ENCODE results near the gene PACRG.

Gene PACRG

DNA sequence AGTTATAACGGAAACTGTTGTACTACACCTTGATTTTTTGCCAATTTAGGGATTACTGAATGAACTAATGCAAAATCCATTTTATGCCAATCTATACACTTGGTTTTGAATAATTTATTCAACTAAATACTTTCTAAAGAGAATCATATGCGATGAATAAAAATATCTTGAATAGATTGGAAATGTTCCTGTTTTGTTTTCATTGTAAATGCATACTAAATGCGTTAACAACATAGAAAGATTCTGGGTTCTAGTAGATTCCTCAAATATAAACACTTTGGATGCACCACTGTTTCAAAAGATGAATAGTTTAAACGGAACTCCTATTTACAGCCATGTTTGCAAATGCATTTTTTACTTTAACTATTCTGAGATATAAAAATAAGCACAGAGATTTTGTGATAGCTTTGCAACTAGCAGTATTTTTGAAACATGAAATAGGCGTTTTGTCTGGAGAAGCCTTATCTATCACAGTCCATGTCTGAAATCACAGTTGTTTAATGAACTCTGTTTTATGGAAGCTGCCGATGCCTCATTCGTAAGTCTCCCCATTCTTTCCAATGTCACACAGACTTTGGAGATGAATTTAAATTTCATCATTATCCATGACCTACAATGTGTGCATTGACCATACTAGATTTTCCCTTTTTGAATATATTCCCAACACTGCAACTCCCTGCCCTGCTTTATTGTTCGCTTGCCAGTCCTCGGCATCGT, 409.1 kb downstream of the PACRG start:
- no peak for DNase-seq (ENCODE audit: low read depth in 3 of 3)

- DNase-seq (ENCODE audit: low read depth in 3 of 3): no peak
Measured at GRCh38 chr6:163137398-163137881, 409.7 kb downstream of the PACRG start.

DNA sequence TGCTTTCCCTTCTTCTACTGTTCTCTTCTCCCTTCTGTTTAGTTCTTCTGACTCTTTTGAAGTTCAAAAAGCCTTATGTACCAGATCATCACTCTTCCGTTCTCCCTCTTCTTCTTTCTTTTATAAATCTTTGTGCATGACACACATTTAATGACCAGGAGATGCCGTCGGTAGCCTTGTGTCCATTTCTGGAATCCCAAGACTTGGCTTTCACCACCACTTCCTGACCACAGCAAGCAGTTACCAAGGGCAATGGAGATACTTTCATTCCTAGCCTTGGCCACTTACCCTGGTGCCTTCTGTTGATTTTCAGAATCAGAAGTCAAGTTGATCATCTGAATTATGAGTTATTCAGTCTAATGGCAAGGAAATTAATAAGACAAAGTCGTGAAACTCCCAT, 418.3 kb downstream of the PACRG start:
- DNase-seq (ENCODE audit: low read depth in 3 of 3): no peak

GRCh38 chr6:163147994-163148393, 420.2 kb downstream of the PACRG start:
- DNase-seq (ENCODE audit: low read depth in 3 of 3): no peak

DNA sequence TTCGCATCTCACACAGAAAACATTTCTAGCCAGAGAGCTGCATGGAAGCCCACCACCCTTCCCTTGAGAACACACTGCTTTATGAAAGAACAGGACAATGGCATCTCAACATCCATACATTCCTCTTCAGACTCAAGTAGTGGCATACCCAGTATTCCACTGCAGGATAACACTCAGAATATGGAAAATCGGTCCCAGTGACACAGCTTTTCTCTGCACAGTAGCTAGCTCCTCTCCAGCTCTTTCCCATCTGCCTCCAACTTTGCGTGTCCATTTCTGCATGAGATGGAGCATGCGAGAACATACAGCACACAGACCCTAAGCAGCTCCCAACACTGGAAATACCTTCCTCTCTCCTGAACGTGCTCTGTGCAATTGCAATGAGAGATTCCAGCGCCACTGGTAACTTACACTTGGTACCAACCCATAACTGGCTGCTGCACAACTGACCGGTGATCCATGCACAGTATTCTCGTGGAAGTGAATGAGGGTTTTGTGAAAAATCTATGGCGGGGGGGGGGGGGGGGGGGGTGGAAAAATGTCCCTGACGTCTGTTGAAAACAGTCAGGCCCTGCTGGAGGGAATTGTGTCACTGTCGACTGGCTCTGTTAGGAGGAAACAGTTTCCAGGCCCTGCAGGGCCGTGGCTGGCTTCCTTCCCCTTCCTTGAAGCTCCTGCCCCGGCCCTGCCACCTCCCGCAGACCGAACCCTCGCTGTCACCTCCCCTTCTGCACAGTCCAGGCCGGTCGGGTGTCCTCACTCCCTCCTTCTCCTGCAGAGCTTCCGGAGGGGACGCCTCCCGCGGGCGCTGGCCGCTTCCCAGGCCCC, 420.9 kb downstream of the PACRG start:
- no peak for DNase-seq (ENCODE audit: low read depth in 3 of 3)

DNA sequence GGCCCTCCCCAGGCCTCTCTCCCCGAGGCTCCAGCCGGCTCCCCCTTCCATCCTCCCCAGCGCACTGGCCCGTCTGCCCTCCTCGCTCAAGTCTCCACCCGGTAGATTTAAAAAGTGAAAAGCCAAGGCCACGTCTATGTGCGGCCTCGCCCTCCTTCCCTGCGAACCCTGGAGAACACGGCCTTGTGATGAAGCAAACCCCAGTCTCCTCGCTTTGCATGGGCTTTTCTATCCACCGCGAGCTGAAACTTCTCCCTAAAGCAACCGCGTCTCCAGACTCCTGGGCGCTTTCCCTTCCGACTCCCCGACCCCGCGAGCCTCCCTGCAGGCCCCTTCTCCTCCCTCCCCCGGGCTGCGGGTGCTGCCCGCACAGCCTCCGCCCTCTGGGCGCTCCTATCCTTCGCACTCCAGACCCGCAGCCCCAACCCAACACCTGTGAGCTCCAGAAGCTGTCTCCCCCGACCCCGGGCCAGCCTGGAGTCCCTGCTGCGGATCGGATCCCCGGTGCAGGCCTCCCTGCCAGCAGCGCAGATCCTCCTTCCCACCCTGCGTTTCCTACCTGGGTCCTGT, 421.6 kb downstream of the PACRG start:
- no peak for DNase-seq (ENCODE audit: low read depth in 3 of 3)

DNA sequence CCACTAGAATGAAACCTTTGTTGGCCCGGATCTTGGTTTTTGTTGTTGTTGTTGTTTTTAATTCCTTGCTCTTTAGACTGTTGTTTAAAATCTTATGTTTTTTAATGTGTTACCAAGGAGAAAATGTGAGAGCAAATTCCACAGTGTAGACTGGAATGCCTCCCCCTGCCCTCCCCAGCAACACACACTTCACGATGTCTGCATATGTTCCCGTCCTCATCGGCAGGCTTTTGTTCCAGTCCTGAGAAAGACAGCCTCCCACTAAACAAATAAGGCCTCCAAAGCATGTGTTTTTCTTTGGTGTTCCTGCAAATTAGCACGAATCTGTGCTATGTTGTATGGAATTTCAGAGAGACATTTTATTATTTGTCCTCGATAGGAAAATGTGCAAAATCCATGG, 423.4 kb downstream of the PACRG start:
- no peak for DNase-seq (ENCODE audit: low read depth in 3 of 3)

DNA sequence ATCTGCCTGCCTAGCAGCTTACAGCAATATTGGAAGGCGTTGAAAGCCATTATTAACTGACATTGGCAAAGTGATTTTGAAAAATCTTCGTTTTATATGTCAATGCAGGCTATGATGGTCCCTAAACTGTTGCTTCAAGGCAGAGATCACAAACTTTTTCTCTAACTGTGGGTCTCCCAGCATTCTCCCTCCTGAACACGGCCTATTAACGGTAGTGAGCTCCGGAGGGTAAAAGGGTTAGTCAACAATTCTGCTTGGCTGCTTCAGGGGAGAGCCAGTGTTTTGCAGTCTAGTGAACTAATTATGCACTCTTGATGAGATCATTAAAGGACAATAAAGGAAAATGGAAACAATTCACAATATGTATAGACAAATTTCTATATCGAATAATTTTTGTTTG, 424.9 kb downstream of the PACRG start:
- DNase-seq (ENCODE audit: low read depth in 3 of 3): no peak

DNA sequence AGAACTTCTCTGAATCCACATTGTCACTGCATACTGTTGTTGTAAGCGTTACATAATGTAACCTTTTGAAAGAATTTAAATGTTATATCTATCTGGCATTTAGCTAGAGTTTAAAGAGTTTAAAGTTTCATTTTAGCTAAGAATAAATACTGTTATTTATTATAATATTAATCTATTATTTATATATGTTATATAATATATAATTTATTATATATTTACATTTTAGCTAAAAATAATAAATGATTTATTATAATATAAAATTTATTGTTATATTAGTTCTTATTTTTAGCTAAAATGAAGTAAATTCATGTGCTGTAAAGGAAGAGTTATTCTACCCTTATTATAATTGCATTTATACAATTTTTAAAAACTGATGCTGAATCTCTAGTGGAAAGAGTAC, 431.3 kb downstream of the PACRG start:
- DNase-seq (ENCODE audit: low read depth in 3 of 3): no peak

GRCh38 chr6:163159689-163160088, 431.9 kb downstream of the PACRG start:
- DNase-seq (ENCODE audit: low read depth in 3 of 3): no peak

DNA sequence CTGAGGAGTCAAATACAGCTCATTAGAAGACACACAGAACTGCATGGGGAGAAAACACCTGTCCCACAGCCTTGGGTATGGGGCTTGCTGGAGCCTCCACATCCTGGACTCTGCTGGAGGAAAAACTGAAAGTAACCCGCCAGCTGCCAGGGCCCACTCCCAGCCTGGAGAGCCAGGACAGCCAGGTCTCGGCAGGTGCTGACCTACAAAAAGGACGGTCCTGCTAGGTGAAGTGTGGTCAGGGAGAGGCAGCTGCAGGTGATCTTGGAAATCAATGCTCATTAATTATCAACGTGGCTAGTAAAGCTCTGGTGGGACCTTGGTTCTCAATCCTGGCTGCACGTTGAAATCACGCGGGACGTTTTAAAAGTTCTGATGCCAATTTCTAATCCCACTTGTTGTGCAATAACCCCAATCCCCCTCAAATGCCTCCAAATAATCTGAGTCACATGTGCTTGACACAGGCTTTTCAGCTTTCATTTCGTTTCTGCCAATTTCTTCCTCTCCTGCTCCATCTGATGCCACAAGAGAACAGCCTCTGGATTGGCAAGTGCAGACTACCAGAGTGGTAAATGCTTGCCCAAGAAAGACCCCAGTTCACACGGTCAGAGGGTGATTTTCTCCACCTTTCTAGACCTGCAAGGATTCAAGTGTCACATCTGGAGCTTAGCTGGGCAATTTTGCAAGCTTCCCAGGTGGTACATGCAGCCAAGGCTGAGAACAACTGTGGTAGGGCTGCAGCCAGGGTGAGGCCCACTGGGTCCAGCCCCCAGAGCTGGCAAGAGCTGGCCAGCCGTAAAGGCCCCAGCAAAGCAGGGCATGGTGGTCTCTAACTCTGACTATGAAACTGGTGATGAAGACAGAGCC, 434.5 kb downstream of the PACRG start:
- no peak for DNase-seq (ENCODE audit: low read depth in 3 of 3)

GRCh38 chr6:163162874-163163213, 435.1 kb downstream of the PACRG start:
- no peak for DNase-seq (ENCODE audit: low read depth in 3 of 3)

GRCh38 chr6:163164175-163164900, 436.6 kb downstream of the PACRG start:
- no peak for DNase-seq (ENCODE audit: low read depth in 3 of 3)

- no peak for DNase-seq (ENCODE audit: low read depth in 3 of 3)
Measured at GRCh38 chr6:163165155-163165910, 437.6 kb downstream of the PACRG start.

- DNase-seq (ENCODE audit: low read depth in 3 of 3): no peak
Measured at GRCh38 chr6:163165922-163166321, 438.1 kb downstream of the PACRG start.

DNA sequence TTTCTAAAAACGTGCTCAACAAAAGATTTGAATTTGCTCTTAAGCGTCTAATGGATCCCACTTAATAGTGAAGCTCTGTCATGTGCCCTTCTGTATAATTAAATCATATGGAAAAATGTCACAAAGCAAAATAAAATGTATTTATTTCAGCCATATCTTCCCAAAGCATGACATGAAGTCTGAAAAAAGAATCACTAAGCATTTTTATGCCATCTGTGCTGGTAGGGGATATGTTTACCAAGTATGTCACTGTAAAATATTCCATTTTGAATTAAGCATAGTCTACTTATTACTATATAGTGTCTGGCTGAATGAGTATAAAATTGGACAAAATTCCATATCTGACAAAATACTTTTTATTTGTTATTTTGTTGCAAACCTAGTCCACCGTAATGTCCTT, 438.7 kb downstream of the PACRG start:
- DNase-seq (ENCODE audit: low read depth in 3 of 3): no peak

GRCh38 chr6:163169521-163169920, 441.7 kb downstream of the PACRG start:
- no peak for DNase-seq (ENCODE audit: low read depth in 3 of 3)

GRCh38 chr6:163170294-163170883, 442.6 kb downstream of the PACRG start:
- DNase-seq (ENCODE audit: low read depth in 3 of 3): no peak

DNA sequence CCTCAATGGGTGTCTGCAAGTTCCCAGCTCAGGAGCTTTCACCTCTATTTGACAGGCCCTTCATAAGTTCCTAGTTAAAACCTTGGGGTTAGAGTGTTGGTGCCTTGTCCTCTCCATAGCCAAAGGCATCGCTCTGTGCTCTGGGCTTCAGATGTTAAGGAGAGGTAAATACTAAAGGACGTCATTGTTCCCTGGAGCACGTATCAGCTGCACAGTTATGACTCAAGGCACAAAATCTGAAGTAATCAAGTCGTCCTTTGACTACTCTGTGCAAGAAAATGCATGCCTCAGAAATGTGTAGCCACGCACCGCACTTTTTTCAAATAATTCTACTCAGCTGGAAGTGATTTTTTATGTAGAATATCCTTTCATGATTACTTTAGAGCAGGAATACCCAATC, 446.0 kb downstream of the PACRG start:
- DNase-seq (ENCODE audit: low read depth in 3 of 3): no peak

DNA sequence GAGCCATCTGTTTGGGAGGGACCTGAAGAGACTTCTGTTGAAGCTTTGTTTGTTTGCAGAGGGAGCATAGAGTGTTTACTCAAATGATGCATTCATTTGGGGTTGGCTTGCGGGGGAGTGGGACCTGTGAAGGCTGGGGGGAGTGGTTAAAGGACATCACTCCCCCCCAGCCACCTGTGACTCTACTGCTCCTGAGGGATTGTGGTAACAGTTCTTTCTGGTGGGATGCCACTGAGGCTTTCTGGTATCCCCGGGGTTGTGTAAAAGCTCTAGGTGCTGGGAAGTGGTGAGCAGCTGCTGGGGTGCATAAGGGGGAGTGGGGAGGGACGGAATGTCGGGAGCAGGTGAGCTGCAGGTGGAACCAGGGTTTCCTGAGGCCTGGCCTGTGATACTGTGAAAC, 447.5 kb downstream of the PACRG start:
- DNase-seq (ENCODE audit: low read depth in 3 of 3): no peak

Data from stimulated activated CD4-positive, alpha-beta T cell treated with anti-CD3 and anti-CD28 coated beads, TNF-alpha, amount 100 ng/mL, for 4 hours (primary cell).